Ovary (tissue), 9 donors: ENCODE data around the gene MZF1. TPM values are rescaled to one million over a fixed set of nuclear protein-coding genes. Genes with fewer than 3 reads are reported as not detected.
"Not testable (repeated sequence)": the region's sequence is repeated elsewhere in the genome, so short reads cannot be mapped to it uniquely, and the experiment has no call there.

Experiments
- DNase-seq, 5 donors: peaks; one replicate each; pipeline ENCODE4 v3.0.0-alpha.2; 2019 to 2020
- H3K27ac ChIP-seq, 2 donors: fragments of 200-600 bp; one replicate each; pipeline versions ENCODE4 v1.5.1 to v1.8.0; 2019 to 2022
- H3K27me3 ChIP-seq: fragments of 200-600 bp; one replicate; pipeline ENCODE4 v1.8.0; 2022
- H3K36me3 ChIP-seq: fragments of 200-600 bp; sonication (generic); one replicate; pipeline ENCODE4 v1.5.1; 2019
- H3K4me1 ChIP-seq: one replicate; pipeline ENCODE4 v1.8.1; 2013; ENCODE audit warnings: mild to moderate bottlenecking, moderate library complexity; ENCODE audit not compliant: insufficient read depth
- H3K4me3 ChIP-seq: fragments of 200-600 bp; sonication (generic); one replicate; pipeline ENCODE4 v1.5.1; 2017
- H3K9me3 ChIP-seq, 2 donors: fragments of 200-600 bp in 1 of 2; sonication (generic) in 1 of 2; one replicate each; pipeline versions ENCODE4 v1.5.1 to v1.8.1; 2013 to 2019; ENCODE audit warnings: mild to moderate bottlenecking in 1 of 2, moderate library complexity in 1 of 2
- CTCF ChIP-seq, 3 donors: fragments of 450-650 bp in 2 of 3; fragments of 200-600 bp in 1 of 3; IDR thresholded peaks; one replicate each; pipeline versions ENCODE4 v1.5.1 to v1.8.0; 2016 to 2022; ENCODE audit warnings: antibody characterized with exemption in 3 of 3, mild to moderate bottlenecking in 1 of 3
- EP300 ChIP-seq: sonication (generic); formaldehyde crosslinking; IDR thresholded peaks from one replicate; pipeline ENCODE4 v1.6.1; 2017; ENCODE audit warnings: antibody characterized with exemption
- POLR2A ChIP-seq: fragments of 450-650 bp; IDR thresholded peaks from one replicate; pipeline ENCODE4 v1.6.1; 2017; ENCODE audit warnings: antibody characterized with exemption, mild to moderate bottlenecking, moderate library complexity
- WGBS, 3 donors: extraction: QIAGEN DNeasy Blood & Tissue Kit in 1 of 3; methylation state at CpG; one replicate each; pipeline versions ENCODE4 v1.1.5 to v1.1.7; 2013 to 2017; 5-methylcytosine and 5-hydroxymethylcytosine counted together
- intact Hi-C, 4 donors: fragments of 100-400 bp; cut with DNase I; formaldehyde crosslinking; loops; one replicate each; pipeline versions ENCODE4 v1.11.0 to v1.15.1; 2022 to 2023
- polyA plus RNA-seq, 2 donors: library from polyadenylated mRNA; stranded (reverse); fragments of 200-250 nt in 1 of 2; fragments of 350-450 nt in 1 of 2; fragmentation: Illumina TruSeq in 1 of 2; extraction: RNeasy Lipid Tissue Mini Kit (QIAGEN cat#74804) in 1 of 2; gene quantifications; one replicate each; pipeline ENCODE4 v1.2.3, GENCODE V29; 2013 to 2014
- total RNA-seq, 7 donors: library from RNA; depleted of rRNA in 2 of 7; stranded (reverse); fragments of >200 nt in 2 of 7; fragmentation: NEBNext Ultra II Directional in 3 of 7; extraction: Animal tissue kit (Norgen Biotek cat#: 25700) in 3 of 7; gene quantifications; one replicate each; pipeline versions ENCODE4 v1.1.0 to v1.2.4, GENCODE V29; 2016 to 2023
- donor health status: DM: no; HTN: no; CAD: no; lungs with moderate emphysema.
- donor health status: DM: no; HTN: no; CAD: no.
- donor health status: Bipolar disorder and iron deficiency.
- donor health status: DM: yes; HTN: yes; CAD: no.
- donor health status: DM: no; HTN: no; CAD: no.
- donor health status: DM: yes; HTN: yes; CAD: no.

Gene MZF1
- total and polyA plus RNA-seq, 9 donors = 10.8 to 48.0 (median 30.6) TPM

GRCh38 chr19:58544591-58545285, 28.4 kb downstream of the MZF1 start:
- Histone ChIP-seq H3K27ac (peak overlapping the region; percentile 49 to 91), H3K27me3 (no peaks in the 10 kb centered on the region), H3K36me3 (no peaks in the 10 kb centered on the region), H3K4me1 (peaks cover 10% of the 10 kb centered on the region), H3K4me3 (peak overlapping the region; percentile 79), H3K9me3 (no peaks in the 10 kb centered on the region)
- intact Hi-C loops = no loop called here
- peak in 2 of 5 donors; percentile 62 to 74 for DNase-seq
- TF ChIP-seq CTCF (IDR thresholded peaks at IDR 0.05) (no peak), POLR2A (no peak), EP300 (no peak)
- WGBS, 3 donors = 0 to 1% (median 0%) methylated on average over 42 to 92 of the region's 92 CpGs

- no peaks in the 10 kb centered on the region for H3K36me3 ChIP-seq
- H3K4me3 ChIP-seq = peak within 1 kb of the TSS; percentile 79
- TF ChIP-seq EP300 (peak; percentile 74), POLR2A (peak; percentile 97), CTCF (IDR thresholded peaks at IDR 0.05) (peak in 1 of 3 donors; percentile 51)
- DNase-seq = peak; percentile 99 to 100 (median 99)
- H3K27me3 ChIP-seq = no peaks in the 10 kb centered on the region
- 1% methylated on average over 62 to 73 of the region's 73 CpGs for WGBS, 3 donors
- H3K9me3 ChIP-seq = no peaks in the 10 kb centered on the region
- peaks cover 10% of the 10 kb centered on the region for H3K4me1 ChIP-seq
- intact Hi-C loops = no loop called here
- H3K27ac ChIP-seq = peak within 1 kb of the TSS; percentile 87 to 91
These were observed 29.1 kb downstream of the MZF1 start, which contains the start of gene TRIM28 for GRCh38 chr19:58543826-58544590. Gene TRIM28, plus strand, starts transcription at chr19:58544064. Its CDS starts 694 bp downstream, at chr19:58544758.

GRCh38 chr19:58542641-58543372, 30.3 kb downstream of the MZF1 start:
- Histone ChIP-seq H3K27ac (peak overlapping the region; percentile 87 to 91), H3K4me1 (peaks cover 12% of the 10 kb centered on the region), H3K4me3 (peak overlapping the region; percentile 79)
- H3K27me3 ChIP-seq, intact Hi-C loops, H3K36me3 ChIP-seq, H3K9me3 ChIP-seq: not testable (repeated sequence)
- peak in 1 of 5 donors; percentile 27 for DNase-seq
- 69 to 76% (median 76%) methylated on average over 18 of the region's 18 CpGs for WGBS, 3 donors

- H3K36me3 ChIP-seq, H3K27ac ChIP-seq, H3K9me3 ChIP-seq, H3K4me1 ChIP-seq, H3K4me3 ChIP-seq, intact Hi-C loops, H3K27me3 ChIP-seq, DNase-seq: not testable (repeated sequence)
These were observed 34.0 kb downstream of the MZF1 start for GRCh38 chr19:58539169-58539559.

GRCh38 chr19:58538257-58539168, 34.6 kb downstream of the MZF1 start:
- no peak overlapping the region for H3K27ac ChIP-seq
- WGBS, 3 donors = 1 to 2% (median 1%) methylated on average over 52 to 55 of the region's 55 CpGs
- H3K4me1 ChIP-seq = peaks cover 2% of the 10 kb centered on the region
- TF ChIP-seq EP300 (no peak), POLR2A (no peak), CTCF (IDR thresholded peaks at IDR 0.05) (no peak)
- intact Hi-C loops = no loop called here
- H3K4me3 ChIP-seq = no peak overlapping the region
- H3K27me3 ChIP-seq = no peaks in the 10 kb centered on the region
- H3K36me3 ChIP-seq = no peaks in the 10 kb centered on the region
- DNase-seq = no peak
- no peaks in the 10 kb centered on the region for H3K9me3 ChIP-seq
